D341Med (cell line): ENCODE measurements around the gene RAPGEFL1.
"Not testable (repeated sequence)": the region's sequence is repeated elsewhere in the genome, so short reads cannot be mapped to it uniquely, and the experiment has no call there.

ENCODE experiments used
- DNase-seq: peaks from one replicate; pipeline ENCODE4 v3.0.0; 2012; ENCODE audit warnings: low spot score

RAPGEFL1 gene

GRCh38 chr17:40177275-40177874 lies at the start of gene RAPGEFL1:
RAPGEFL1 (plus strand) TSS chr17:40177470; CDS start chr17:40177862, 392 bp downstream.
- peak; percentile 94 for DNase-seq

- no peak for DNase-seq
Measured at GRCh38 chr17:40129498-40129897, 47.8 kb upstream of the RAPGEFL1 start.

GRCh38 chr17:40130352-40131042 lies 46.8 kb upstream of the RAPGEFL1 start:
- no peak for DNase-seq

- no peak for DNase-seq
Measured at GRCh38 chr17:40134184-40134583, 43.1 kb upstream of the RAPGEFL1 start.

- no peak for DNase-seq
Measured at GRCh38 chr17:40135817-40136216, 41.5 kb upstream of the RAPGEFL1 start.

- DNase-seq, result no peak
Measured at GRCh38 chr17:40139566-40140058, 37.7 kb upstream of the RAPGEFL1 start.

- not testable (repeated sequence) for DNase-seq
Measured at GRCh38 chr17:40143166-40143565, 34.1 kb upstream of the RAPGEFL1 start.

GRCh38 chr17:40145476-40145875 lies 31.8 kb upstream of the RAPGEFL1 start:
- DNase-seq, result no peak

GRCh38 chr17:40148527-40148926 lies 28.7 kb upstream of the RAPGEFL1 start:
- no peak for DNase-seq

- no peak for DNase-seq
Measured at GRCh38 chr17:40150276-40150675, 27.0 kb upstream of the RAPGEFL1 start.

- DNase-seq, result no peak
Measured at GRCh38 chr17:40151414-40151963, 25.8 kb upstream of the RAPGEFL1 start.

- DNase-seq, result no peak
Measured at GRCh38 chr17:40153603-40154236, 23.6 kb upstream of the RAPGEFL1 start.

GRCh38 chr17:40157973-40158372 lies 19.3 kb upstream of the RAPGEFL1 start:
- DNase-seq, result no peak

- DNase-seq, result no peak
Measured at GRCh38 chr17:40158438-40159013, 18.7 kb upstream of the RAPGEFL1 start.

GRCh38 chr17:40159456-40159855 lies 17.8 kb upstream of the RAPGEFL1 start:
- no peak for DNase-seq

- no peak for DNase-seq
Measured at GRCh38 chr17:40167685-40168261, 9.5 kb upstream of the RAPGEFL1 start.

- peak; percentile 76 for DNase-seq
Measured at GRCh38 chr17:40168262-40168832, 8.9 kb upstream of the RAPGEFL1 start.

- no peak for DNase-seq
Measured at GRCh38 chr17:40170325-40170724, 6.9 kb upstream of the RAPGEFL1 start.

- no peak for DNase-seq
Measured at GRCh38 chr17:40171750-40172149, 5.5 kb upstream of the RAPGEFL1 start.

- DNase-seq, result no peak
Measured at GRCh38 chr17:40173091-40173777, 4.0 kb upstream of the RAPGEFL1 start.

GRCh38 chr17:40173778-40174135 lies 3.5 kb upstream of the RAPGEFL1 start:
- no peak for DNase-seq
